Measurements from ENCODE around the gene ELOVL7. TPM values are rescaled to one million over a fixed set of nuclear protein-coding genes. Genes with fewer than 3 reads are reported as not detected.
A peak's percentile ranks its signal among the peaks of the same experiment; 100 is the strongest.

The ELOVL7 gene
- total and polyA plus RNA-seq, 2 donors (not counting 1 experiment from before 2014, with no cell fraction given) = under 0.01 to 0.07 TPM

- H3K79me2 ChIP-seq (ENCODE audit: control insufficient read depth, insufficient read depth, low read length) = no peaks in the 10 kb centered on the region
Measured at GRCh38 chr5:60788863-60789513, 55.1 kb downstream of the ELOVL7 start.

GRCh38 chr5:60779466-60779865 lies 64.6 kb downstream of the ELOVL7 start:
- H2AFZ ChIP-seq (ENCODE audit: low read length) = no peak overlapping the region
- no peaks in the 10 kb centered on the region for H3K27me3 ChIP-seq (ENCODE audit: control insufficient read depth, insufficient read depth, low read length)
- H3K9me3 ChIP-seq (ENCODE audit: control insufficient read depth, insufficient read depth, low read depth, low read length) = no peaks in the 10 kb centered on the region
- no peak overlapping the region for H3K27ac ChIP-seq (ENCODE audit: insufficient read depth, low read length)
- H3K4me3 ChIP-seq (replicated peaks in 1 of 4; ENCODE audit: control extremely low read depth in 1 of 4, insufficient read depth in 1 of 4, low read depth in 3 of 4, low read length in 4 of 4) = no peak overlapping the region
- TF ChIP-seq EZH2 (IDR thresholded peaks at IDR 0.05; ENCODE audit: low read length, missing control alignments) (no peak), CTCF (conservative IDR thresholded peaks at IDR 0.05 in 1 of 2, IDR thresholded peaks at IDR 0.05 in 1 of 2; ENCODE audit: low read depth in 1 of 2, low read length in 2 of 2) (no peak)
- no peak overlapping the region for H3K9ac ChIP-seq (ENCODE audit: insufficient read depth, low read length)
- no peaks in the 10 kb centered on the region for H3K79me2 ChIP-seq (ENCODE audit: control insufficient read depth, insufficient read depth, low read length)
- H3K36me3 ChIP-seq (ENCODE audit: control insufficient read depth, insufficient read depth, low read length) = no peaks in the 10 kb centered on the region
- no peaks in the 10 kb centered on the region for H3K4me1 ChIP-seq (ENCODE audit: control insufficient read depth, extremely low read depth, insufficient read depth, low read length)
- H3K4me2 ChIP-seq (ENCODE audit: extremely low read depth, insufficient read depth, low read length) = no peak overlapping the region
- no peaks in the 10 kb centered on the region for H4K20me1 ChIP-seq (ENCODE audit: control insufficient read depth, extremely low read depth, insufficient read depth, low read length)
- DNase-seq (ENCODE audit: low read depth in 2 of 2) = peak in 1 of 2 donors; percentile 25

More at GRCh38 chr5:60788863-60789513, 55.1 kb downstream of the ELOVL7 start:
- Histone ChIP-seq H3K36me3 (ENCODE audit: control insufficient read depth, insufficient read depth, low read length) (no peaks in the 10 kb centered on the region), H3K4me3 (replicated peaks in 1 of 4; ENCODE audit: control extremely low read depth in 1 of 4, insufficient read depth in 1 of 4, low read depth in 3 of 4, low read length in 4 of 4) (no peak overlapping the region), H3K4me2 (ENCODE audit: extremely low read depth, insufficient read depth, low read length) (no peak overlapping the region), H3K27ac (ENCODE audit: insufficient read depth, low read length) (no peak overlapping the region), H2AFZ (ENCODE audit: low read length) (no peak overlapping the region), H3K4me1 (ENCODE audit: control insufficient read depth, extremely low read depth, insufficient read depth, low read length) (no peaks in the 10 kb centered on the region), H3K9ac (ENCODE audit: insufficient read depth, low read length) (no peak overlapping the region), H3K27me3 (ENCODE audit: control insufficient read depth, insufficient read depth, low read length) (no peaks in the 10 kb centered on the region), H3K9me3 (ENCODE audit: control insufficient read depth, insufficient read depth, low read depth, low read length) (no peaks in the 10 kb centered on the region), H4K20me1 (ENCODE audit: control insufficient read depth, extremely low read depth, insufficient read depth, low read length) (no peaks in the 10 kb centered on the region)
- TF ChIP-seq EZH2 (IDR thresholded peaks at IDR 0.05; ENCODE audit: low read length, missing control alignments) = no peak
- TF ChIP-seq CTCF (conservative IDR thresholded peaks at IDR 0.05 in 1 of 2, IDR thresholded peaks at IDR 0.05 in 1 of 2; ENCODE audit: low read depth in 1 of 2, low read length in 2 of 2) = no peak
- DNase-seq (ENCODE audit: low read depth in 2 of 2) = no peak

- Histone ChIP-seq H2AFZ (ENCODE audit: low read length) (no peak overlapping the region), H3K4me2 (ENCODE audit: extremely low read depth, insufficient read depth, low read length) (no peak overlapping the region), H3K27me3 (ENCODE audit: control insufficient read depth, insufficient read depth, low read length) (no peaks in the 10 kb centered on the region), H3K27ac (ENCODE audit: insufficient read depth, low read length) (no peak overlapping the region), H3K79me2 (ENCODE audit: control insufficient read depth, insufficient read depth, low read length) (no peaks in the 10 kb centered on the region), H3K4me1 (ENCODE audit: control insufficient read depth, extremely low read depth, insufficient read depth, low read length) (no peaks in the 10 kb centered on the region), H4K20me1 (ENCODE audit: control insufficient read depth, extremely low read depth, insufficient read depth, low read length) (no peaks in the 10 kb centered on the region), H3K9ac (ENCODE audit: insufficient read depth, low read length) (no peak overlapping the region), H3K4me3 (replicated peaks in 1 of 4; ENCODE audit: control extremely low read depth in 1 of 4, insufficient read depth in 1 of 4, low read depth in 3 of 4, low read length in 4 of 4) (no peak overlapping the region), H3K36me3 (ENCODE audit: control insufficient read depth, insufficient read depth, low read length) (no peaks in the 10 kb centered on the region), H3K9me3 (ENCODE audit: control insufficient read depth, insufficient read depth, low read depth, low read length) (no peaks in the 10 kb centered on the region)
- TF ChIP-seq CTCF (conservative IDR thresholded peaks at IDR 0.05 in 1 of 2, IDR thresholded peaks at IDR 0.05 in 1 of 2; ENCODE audit: low read depth in 1 of 2, low read length in 2 of 2) = no peak
- TF ChIP-seq EZH2 (IDR thresholded peaks at IDR 0.05; ENCODE audit: low read length, missing control alignments) = no peak
- no peak for DNase-seq (ENCODE audit: low read depth in 2 of 2)
Measured at GRCh38 chr5:60776343-60776742, 67.7 kb downstream of the ELOVL7 start.

Measured in fibroblast of lung (primary cell).